Endothelial cell (in vitro differentiated cells): ENCODE measurements around the gene TBC1D23. TPM values are rescaled to one million over a fixed set of nuclear protein-coding genes. Genes with fewer than 3 reads are reported as not detected.

Source experiments
- DNase-seq: peaks from one replicate; pipeline ENCODE4 v3.0.0; 2021; ENCODE audit warnings: low spot score
- H3K27ac Mint-ChIP-seq: one replicate; pipeline ENCODE4 v1.8.0; 2021; ENCODE audit warnings: mixed read lengths, inconsistent platforms; ENCODE audit not compliant: unreplicated experiment
- H3K27me3 Mint-ChIP-seq: one replicate; pipeline ENCODE4 v1.8.0; 2021; ENCODE audit warnings: mild to moderate bottlenecking, moderate library complexity, mixed read lengths, inconsistent platforms; ENCODE audit not compliant: unreplicated experiment
- H3K36me3 Mint-ChIP-seq: one replicate; pipeline ENCODE4 v1.8.0; 2021; ENCODE audit warnings: mild to moderate bottlenecking, low read depth, mixed read lengths, inconsistent platforms; ENCODE audit not compliant: unreplicated experiment
- H3K4me1 Mint-ChIP-seq: one replicate; pipeline ENCODE4 v1.8.0; 2021; ENCODE audit warnings: mild to moderate bottlenecking, mixed read lengths, inconsistent platforms; ENCODE audit not compliant: unreplicated experiment
- H3K4me3 Mint-ChIP-seq: one replicate; pipeline ENCODE4 v1.8.0; 2021; ENCODE audit warnings: mild to moderate bottlenecking, mixed read lengths, inconsistent platforms; ENCODE audit not compliant: unreplicated experiment
- H3K9me3 Mint-ChIP-seq: one replicate; pipeline ENCODE4 v1.8.0; 2021; ENCODE audit warnings: mixed read lengths, inconsistent platforms; ENCODE audit not compliant: unreplicated experiment
- CTCF ChIP-seq: fragments of 200-600 bp; sonication (generic); IDR thresholded peaks from one replicate; pipeline ENCODE4 v1.5.0; 2021; ENCODE audit warnings: antibody characterized with exemption; ENCODE audit not compliant: unreplicated experiment
- long read RNA-seq: library from polyadenylated mRNA; unstranded; transcript quantifications from one replicate; pipeline ENCODE4 v2.0.0, GENCODE V29; 2020; ENCODE audit not compliant: unreplicated experiment
- total RNA-seq: library from RNA; stranded (reverse); fragmentation: NEBNext Ultra II Directional; extraction: Animal tissue kit (Norgen Biotek cat#: 25700); gene quantifications from one replicate; pipeline ENCODE4 v1.2.1, GENCODE V29; 2021; ENCODE audit not compliant: unreplicated experiment

Gene TBC1D23
- total RNA-seq: 31.2 TPM
- long read RNA-seq, partial matches to known transcripts: 0 of 4 reads
- long read RNA-seq, other reads (novel, unspliced or antisense): 2 of 4 reads

GRCh38 chr3:100260685-100261484 lies at the start of gene TBC1D23:
TBC1D23 (plus strand) TSS chr3:100260992; CDS start chr3:100261019, 27 bp downstream.
- Mint-ChIP-seq H3K27ac (peak within 1 kb of the TSS; percentile 88), H3K9me3 (no peaks in the 10 kb centered on the region), H3K4me3 (peak within 1 kb of the TSS; percentile 95), H3K36me3 (no peaks in the 10 kb centered on the region), H3K27me3 (no peaks in the 10 kb centered on the region), H3K4me1 (peaks cover 22% of the 10 kb centered on the region)
- peak; percentile 96 for DNase-seq
- TF ChIP-seq CTCF: no peak

- H3K4me3 Mint-ChIP-seq: no peak overlapping the region
Observed at GRCh38 chr3:100213891-100214573, 46.8 kb upstream of the TBC1D23 start.

DNA sequence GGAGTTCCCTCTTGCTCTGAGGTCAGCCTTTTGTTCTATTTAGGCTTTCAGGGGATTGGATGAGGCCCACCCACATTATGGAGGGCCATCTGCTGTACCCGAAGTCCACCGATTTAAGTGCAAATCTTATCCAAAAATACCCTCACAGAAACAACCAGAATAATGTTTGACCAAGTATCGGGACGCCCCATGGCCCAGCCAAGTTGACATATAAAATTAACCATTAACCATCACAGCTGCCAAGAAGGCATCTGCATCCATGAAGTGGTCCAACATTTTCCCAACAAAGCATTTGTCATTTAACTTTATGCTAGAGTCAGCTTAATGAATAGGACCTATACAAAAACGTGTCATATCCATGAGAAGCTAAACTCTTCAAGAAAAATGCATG lies 46.2 kb upstream of the TBC1D23 start:
- no peak overlapping the region for H3K27ac Mint-ChIP-seq
- H3K9me3 Mint-ChIP-seq: peaks cover 4% of the 10 kb centered on the region
- TF ChIP-seq CTCF: no peak
- no peak overlapping the region for H3K4me3 Mint-ChIP-seq
- H3K4me1 Mint-ChIP-seq: peaks cover 13% of the 10 kb centered on the region
- H3K36me3 Mint-ChIP-seq: peaks cover 8% of the 10 kb centered on the region
- DNase-seq: no peak
- peaks cover 4% of the 10 kb centered on the region for H3K27me3 Mint-ChIP-seq

More at GRCh38 chr3:100213891-100214573, 46.8 kb upstream of the TBC1D23 start:
- DNase-seq: no peak
- Mint-ChIP-seq H3K27ac (no peak overlapping the region), H3K36me3 (peaks cover 4% of the 10 kb centered on the region), H3K9me3 (peaks cover under 1% of the 10 kb centered on the region), H3K27me3 (peaks cover 4% of the 10 kb centered on the region), H3K4me1 (peaks cover 13% of the 10 kb centered on the region)
- no peak for TF ChIP-seq CTCF

DNA sequence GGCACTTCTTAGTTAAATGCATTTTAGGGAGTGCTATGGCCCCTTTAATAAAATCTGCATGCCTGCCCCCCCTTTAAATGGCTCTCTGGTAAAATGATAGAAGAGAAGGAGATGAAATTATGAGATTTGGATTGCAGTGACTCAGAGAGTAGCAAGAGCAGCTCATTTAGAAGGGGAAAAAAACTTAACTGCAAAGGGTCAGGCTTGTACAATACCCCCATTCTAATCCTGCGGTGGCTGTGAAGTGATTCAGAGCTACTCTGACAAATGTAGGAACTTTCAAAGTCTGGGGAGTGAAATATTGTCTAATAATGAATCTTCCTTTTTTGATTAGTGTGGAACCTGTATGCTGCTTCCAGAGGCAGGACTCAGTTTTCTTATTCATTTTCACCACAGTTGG lies 44.1 kb upstream of the TBC1D23 start:
- Mint-ChIP-seq H3K4me3 (no peak overlapping the region), H3K27ac (no peak overlapping the region), H3K27me3 (peaks cover 4% of the 10 kb centered on the region), H3K9me3 (peaks cover 4% of the 10 kb centered on the region), H3K4me1 (no peaks in the 10 kb centered on the region), H3K36me3 (peaks cover 5% of the 10 kb centered on the region)
- TF ChIP-seq CTCF: no peak
- no peak for DNase-seq
